Tibial nerve (tissue), 4 donors: ENCODE results near the gene PREP.

Experiments
- EP300 ChIP-seq, 2 donors: sonication (generic); formaldehyde crosslinking; IDR thresholded peaks; one replicate each; pipeline ENCODE4 v1.6.1; 2017; ENCODE audit warnings: antibody characterized with exemption in 2 of 2, mild to moderate bottlenecking in 1 of 2
- POLR2A ChIP-seq, 2 donors: fragments of 450-650 bp; IDR thresholded peaks; one replicate each; pipeline ENCODE4 v1.6.1; 2017; ENCODE audit warnings: antibody characterized with exemption in 2 of 2, mild to moderate bottlenecking in 2 of 2, moderate library complexity in 2 of 2
- TF ChIP-seq, protein P1 (sequence below), 5 experiments: fragments of 200-600 bp in 3 of 5; fragments of 450-650 bp in 2 of 5; sonication (generic) in 3 of 5; IDR thresholded peaks; one replicate each; pipeline ENCODE4 v1.5.1; 2016 to 2019; ENCODE audit warnings: antibody characterized with exemption in 5 of 5, mild to moderate bottlenecking in 3 of 5, moderate library complexity in 2 of 5

DNA sequence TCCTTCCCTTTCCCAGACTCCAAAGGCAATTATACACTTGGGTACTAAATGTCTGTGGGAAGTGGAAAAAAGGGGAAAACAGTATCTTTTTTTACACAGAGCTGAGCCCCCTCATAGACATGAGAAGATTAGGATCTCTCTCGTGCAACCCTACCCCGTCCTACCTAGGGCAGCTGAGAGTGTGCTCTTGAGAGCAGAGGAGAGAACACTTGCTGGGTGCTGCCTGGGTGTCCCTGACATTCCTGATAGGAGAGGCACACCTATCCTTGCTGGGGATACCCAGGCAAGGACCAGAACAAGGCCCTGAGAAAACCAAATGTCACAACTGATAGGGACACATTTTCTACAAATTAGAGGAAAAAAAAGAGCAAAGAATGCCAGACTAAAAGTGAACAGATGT lies 81.2 kb downstream of the PREP start:
- TF ChIP-seq, protein P1, sequence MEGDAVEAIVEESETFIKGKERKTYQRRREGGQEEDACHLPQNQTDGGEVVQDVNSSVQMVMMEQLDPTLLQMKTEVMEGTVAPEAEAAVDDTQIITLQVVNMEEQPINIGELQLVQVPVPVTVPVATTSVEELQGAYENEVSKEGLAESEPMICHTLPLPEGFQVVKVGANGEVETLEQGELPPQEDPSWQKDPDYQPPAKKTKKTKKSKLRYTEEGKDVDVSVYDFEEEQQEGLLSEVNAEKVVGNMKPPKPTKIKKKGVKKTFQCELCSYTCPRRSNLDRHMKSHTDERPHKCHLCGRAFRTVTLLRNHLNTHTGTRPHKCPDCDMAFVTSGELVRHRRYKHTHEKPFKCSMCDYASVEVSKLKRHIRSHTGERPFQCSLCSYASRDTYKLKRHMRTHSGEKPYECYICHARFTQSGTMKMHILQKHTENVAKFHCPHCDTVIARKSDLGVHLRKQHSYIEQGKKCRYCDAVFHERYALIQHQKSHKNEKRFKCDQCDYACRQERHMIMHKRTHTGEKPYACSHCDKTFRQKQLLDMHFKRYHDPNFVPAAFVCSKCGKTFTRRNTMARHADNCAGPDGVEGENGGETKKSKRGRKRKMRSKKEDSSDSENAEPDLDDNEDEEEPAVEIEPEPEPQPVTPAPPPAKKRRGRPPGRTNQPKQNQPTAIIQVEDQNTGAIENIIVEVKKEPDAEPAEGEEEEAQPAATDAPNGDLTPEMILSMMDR (IDR thresholded peaks at IDR 0.05), result no peak
- no peak for TF ChIP-seq EP300 (IDR thresholded peaks at IDR 0.05)
- no peak for TF ChIP-seq POLR2A (IDR thresholded peaks at IDR 0.05)
